ENCODE measurements around the gene PPM1H. TPM values are rescaled to one million over a fixed set of nuclear protein-coding genes. Genes with fewer than 3 reads are reported as not detected.

The PPM1H gene
- total RNA-seq, 1 donor: 13.4 TPM

DNA sequence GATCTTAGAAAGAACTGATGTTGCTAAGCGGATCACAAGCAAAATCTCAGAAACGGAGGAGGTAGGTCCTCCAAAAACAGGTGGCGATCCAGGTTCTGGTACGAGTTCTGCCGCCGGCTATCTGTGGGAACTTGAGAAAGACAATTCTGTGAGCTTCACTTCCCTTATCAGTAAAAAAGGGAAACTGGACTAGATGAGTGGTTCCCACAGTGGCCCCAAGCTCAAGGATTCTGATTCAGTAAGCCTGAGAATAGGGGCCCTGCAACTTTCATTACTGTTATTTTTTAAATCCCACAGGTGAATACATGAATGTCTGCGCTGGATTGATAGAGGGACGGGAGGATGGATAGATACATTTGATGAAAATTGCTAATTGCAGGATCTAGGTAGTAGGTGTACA lies 160.2 kb downstream of the PPM1H start:
- H3K27me3 ChIP-seq (ENCODE audit: insufficient read depth, low read length): no peaks in the 10 kb centered on the region
- H3K4me2 ChIP-seq (ENCODE audit: insufficient read depth, low read length): no peak overlapping the region
- no peaks in the 10 kb centered on the region for H3K9me3 ChIP-seq (ENCODE audit: low read depth, low read length)
- H3K27ac ChIP-seq (ENCODE audit: low read depth, low read length): no peak overlapping the region
- DNase-seq (ENCODE audit: insufficient read length, low spot score, missing footprints): no peak
- H3K4me1 ChIP-seq (ENCODE audit: insufficient read depth, low read length): peaks cover 4% of the 10 kb centered on the region
- no peaks in the 10 kb centered on the region for H4K20me1 ChIP-seq (ENCODE audit: insufficient read depth, low read length)
- H3K79me2 ChIP-seq (ENCODE audit: insufficient read depth, low read length): no peaks in the 10 kb centered on the region
- no peak overlapping the region for H3K4me3 ChIP-seq (ENCODE audit: insufficient read depth, low read length)
- TF ChIP-seq, protein P1, sequence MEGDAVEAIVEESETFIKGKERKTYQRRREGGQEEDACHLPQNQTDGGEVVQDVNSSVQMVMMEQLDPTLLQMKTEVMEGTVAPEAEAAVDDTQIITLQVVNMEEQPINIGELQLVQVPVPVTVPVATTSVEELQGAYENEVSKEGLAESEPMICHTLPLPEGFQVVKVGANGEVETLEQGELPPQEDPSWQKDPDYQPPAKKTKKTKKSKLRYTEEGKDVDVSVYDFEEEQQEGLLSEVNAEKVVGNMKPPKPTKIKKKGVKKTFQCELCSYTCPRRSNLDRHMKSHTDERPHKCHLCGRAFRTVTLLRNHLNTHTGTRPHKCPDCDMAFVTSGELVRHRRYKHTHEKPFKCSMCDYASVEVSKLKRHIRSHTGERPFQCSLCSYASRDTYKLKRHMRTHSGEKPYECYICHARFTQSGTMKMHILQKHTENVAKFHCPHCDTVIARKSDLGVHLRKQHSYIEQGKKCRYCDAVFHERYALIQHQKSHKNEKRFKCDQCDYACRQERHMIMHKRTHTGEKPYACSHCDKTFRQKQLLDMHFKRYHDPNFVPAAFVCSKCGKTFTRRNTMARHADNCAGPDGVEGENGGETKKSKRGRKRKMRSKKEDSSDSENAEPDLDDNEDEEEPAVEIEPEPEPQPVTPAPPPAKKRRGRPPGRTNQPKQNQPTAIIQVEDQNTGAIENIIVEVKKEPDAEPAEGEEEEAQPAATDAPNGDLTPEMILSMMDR (IDR thresholded peaks at IDR 0.05; ENCODE audit: extremely low read depth, low read depth, low read length): no peak
- H2AFZ ChIP-seq (ENCODE audit: low read length): no peak overlapping the region
- no peaks in the 10 kb centered on the region for H3K36me3 ChIP-seq (ENCODE audit: insufficient read depth, low read length)

DNA sequence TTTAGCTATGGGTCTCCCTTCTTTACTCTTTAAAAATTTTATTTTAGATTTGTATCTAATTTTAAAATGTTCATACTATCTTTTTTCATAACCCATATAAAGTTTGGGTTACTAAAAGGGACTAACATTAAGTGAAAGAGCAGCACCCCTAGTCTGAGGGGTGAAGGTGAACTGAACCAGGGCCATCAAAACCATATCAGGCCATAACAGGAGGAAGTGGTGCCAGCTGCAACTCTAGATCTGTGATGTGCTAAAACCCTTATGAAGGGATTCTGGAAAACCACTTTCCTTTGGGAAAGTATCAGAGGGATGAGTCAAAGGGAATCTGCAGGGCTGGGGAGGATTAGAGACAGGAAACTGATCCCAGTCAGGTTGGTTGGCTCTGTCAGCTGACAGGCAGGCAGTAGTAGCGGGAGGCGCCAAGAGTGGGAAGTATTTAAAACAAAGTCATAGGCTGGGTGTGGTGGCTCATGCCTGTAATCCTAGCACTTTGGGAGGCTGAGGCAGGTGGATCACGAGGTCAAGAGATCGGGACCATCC lies 162.5 kb downstream of the PPM1H start:
- no peak overlapping the region for H3K4me3 ChIP-seq (ENCODE audit: insufficient read depth, low read length)
- TF ChIP-seq, protein P1 (IDR thresholded peaks at IDR 0.05; ENCODE audit: extremely low read depth, low read depth, low read length): no peak
- H3K4me1 ChIP-seq (ENCODE audit: insufficient read depth, low read length): peaks cover 12% of the 10 kb centered on the region
- no peaks in the 10 kb centered on the region for H4K20me1 ChIP-seq (ENCODE audit: insufficient read depth, low read length)
- no peaks in the 10 kb centered on the region for H3K36me3 ChIP-seq (ENCODE audit: insufficient read depth, low read length)
- no peaks in the 10 kb centered on the region for H3K9me3 ChIP-seq (ENCODE audit: low read depth, low read length)
- H3K79me2 ChIP-seq (ENCODE audit: insufficient read depth, low read length): no peaks in the 10 kb centered on the region
- no peak overlapping the region for H2AFZ ChIP-seq (ENCODE audit: low read length)
- DNase-seq (ENCODE audit: insufficient read length, low spot score, missing footprints): no peak
- H3K27ac ChIP-seq (ENCODE audit: low read depth, low read length): no peak overlapping the region
- no peak overlapping the region for H3K4me2 ChIP-seq (ENCODE audit: insufficient read depth, low read length)
- H3K27me3 ChIP-seq (ENCODE audit: insufficient read depth, low read length): no peaks in the 10 kb centered on the region

DNA sequence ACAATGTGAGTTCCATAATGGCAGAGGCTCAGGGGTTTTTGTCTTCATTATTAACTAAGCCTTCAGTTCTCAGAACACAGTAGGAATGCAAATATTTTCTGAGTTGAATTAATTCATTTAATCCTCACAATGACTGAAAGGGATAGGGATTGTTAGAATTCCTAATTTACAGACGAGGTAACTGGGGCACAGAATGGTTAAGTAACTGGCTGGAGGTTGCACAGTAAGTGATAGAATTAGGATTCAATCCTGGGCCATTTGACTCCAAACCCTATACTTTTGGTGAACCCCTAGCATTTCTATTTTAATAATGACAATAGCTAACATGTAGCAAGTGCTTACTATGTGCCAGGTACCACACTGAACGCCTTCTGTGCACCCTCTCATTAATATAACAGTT lies 163.1 kb downstream of the PPM1H start:
- H3K27me3 ChIP-seq (ENCODE audit: insufficient read depth, low read length): no peaks in the 10 kb centered on the region
- H3K4me2 ChIP-seq (ENCODE audit: insufficient read depth, low read length): no peak overlapping the region
- H3K27ac ChIP-seq (ENCODE audit: low read depth, low read length): no peak overlapping the region
- no peaks in the 10 kb centered on the region for H3K36me3 ChIP-seq (ENCODE audit: insufficient read depth, low read length)
- H4K20me1 ChIP-seq (ENCODE audit: insufficient read depth, low read length): no peaks in the 10 kb centered on the region
- DNase-seq (ENCODE audit: insufficient read length, low spot score, missing footprints): no peak
- H3K4me1 ChIP-seq (ENCODE audit: insufficient read depth, low read length): peaks cover 18% of the 10 kb centered on the region
- TF ChIP-seq, protein P1 (IDR thresholded peaks at IDR 0.05; ENCODE audit: extremely low read depth, low read depth, low read length): no peak
- H3K4me3 ChIP-seq (ENCODE audit: insufficient read depth, low read length): no peak overlapping the region
- no peak overlapping the region for H2AFZ ChIP-seq (ENCODE audit: low read length)
- no peaks in the 10 kb centered on the region for H3K9me3 ChIP-seq (ENCODE audit: low read depth, low read length)
- no peaks in the 10 kb centered on the region for H3K79me2 ChIP-seq (ENCODE audit: insufficient read depth, low read length)

GRCh38 chr12:62770381-62770780 lies 164.6 kb downstream of the PPM1H start:
- DNase-seq (ENCODE audit: insufficient read length, low spot score, missing footprints): no peak
- no peak overlapping the region for H3K4me2 ChIP-seq (ENCODE audit: insufficient read depth, low read length)
- no peak overlapping the region for H3K27ac ChIP-seq (ENCODE audit: low read depth, low read length)
- H2AFZ ChIP-seq (ENCODE audit: low read length): no peak overlapping the region
- no peak overlapping the region for H3K4me3 ChIP-seq (ENCODE audit: insufficient read depth, low read length)
- H3K36me3 ChIP-seq (ENCODE audit: insufficient read depth, low read length): no peaks in the 10 kb centered on the region
- H3K4me1 ChIP-seq (ENCODE audit: insufficient read depth, low read length): peaks cover 19% of the 10 kb centered on the region
- TF ChIP-seq, protein P1 (IDR thresholded peaks at IDR 0.05; ENCODE audit: extremely low read depth, low read depth, low read length): no peak
- no peaks in the 10 kb centered on the region for H4K20me1 ChIP-seq (ENCODE audit: insufficient read depth, low read length)
- no peaks in the 10 kb centered on the region for H3K9me3 ChIP-seq (ENCODE audit: low read depth, low read length)
- no peaks in the 10 kb centered on the region for H3K79me2 ChIP-seq (ENCODE audit: insufficient read depth, low read length)
- H3K27me3 ChIP-seq (ENCODE audit: insufficient read depth, low read length): no peaks in the 10 kb centered on the region

Data from osteoblast (primary cell).